Gastroesophageal sphincter (tissue), 4 donors: ENCODE data around the gene EPHA4. TPM values are rescaled to one million over a fixed set of nuclear protein-coding genes. Genes with fewer than 3 reads are reported as not detected.

Experiments used
- ATAC-seq: fragments of 150-250 bp; one replicate; pipeline ENCODE4 v1.9.1; 2016; ENCODE audit warnings: mild to moderate bottlenecking, moderate library complexity
- H3K27ac ChIP-seq, 4 donors: fragments of 200-600 bp; sonication (generic) in 3 of 4; 1 replicate in 3 of 4; 2 replicates in 1 of 4; pipeline ENCODE4 v1.5.1; 2016 to 2019
- H3K27me3 ChIP-seq: fragments of 200-600 bp; sonication (generic); one replicate; pipeline ENCODE4 v1.5.1; 2019
- H3K36me3 ChIP-seq, 2 donors: fragments of 200-600 bp; sonication (generic); one replicate each; pipeline ENCODE4 v1.5.1; 2019; ENCODE audit warnings: control low read depth in 1 of 2
- H3K4me1 ChIP-seq, 3 donors: fragments of 200-600 bp; sonication (generic); 1 replicate in 2 of 3; 2 replicates in 1 of 3; pipeline ENCODE4 v1.5.1; 2016 to 2019; ENCODE audit warnings: control low read depth in 2 of 3
- H3K4me3 ChIP-seq, 2 donors: fragments of 200-600 bp; sonication (generic); one replicate each; pipeline ENCODE4 v1.5.1; 2019; ENCODE audit warnings: mild to moderate bottlenecking in 1 of 2, moderate library complexity in 1 of 2
- H3K9me3 ChIP-seq, 3 donors: fragments of 200-600 bp; sonication (generic); one replicate each; pipeline ENCODE4 v1.5.1; 2017 to 2019; ENCODE audit warnings: control low read depth in 2 of 3
- CTCF ChIP-seq, 4 experiments: fragments of 200-600 bp in 2 of 4; fragments of 450-650 bp in 2 of 4; sonication (generic) in 1 of 4; IDR thresholded peaks; one replicate each; pipeline ENCODE4 v1.5.1; 2017 to 2019; ENCODE audit warnings: antibody characterized with exemption in 4 of 4, mild to moderate bottlenecking in 2 of 4, moderate library complexity in 2 of 4
- EP300 ChIP-seq: sonication (generic); formaldehyde crosslinking; IDR thresholded peaks from one replicate; pipeline ENCODE4 v1.6.1; 2017; ENCODE audit warnings: antibody characterized with exemption, mild to moderate bottlenecking
- POLR2A ChIP-seq, 2 donors: fragments of 450-650 bp; IDR thresholded peaks; one replicate each; pipeline ENCODE4 v1.6.1; 2017; ENCODE audit warnings: antibody characterized with exemption in 2 of 2, mild to moderate bottlenecking in 2 of 2, moderate library complexity in 1 of 2
- POLR2AphosphoS5 ChIP-seq: sonication (generic); formaldehyde crosslinking; IDR thresholded peaks from one replicate; pipeline ENCODE4 v1.6.1; 2017; ENCODE audit warnings: antibody characterized with exemption
- WGBS, 2 donors: methylation state at CpG; one replicate each; pipeline ENCODE4 v1.1.5; 2018; ENCODE audit warnings: low coverage in 1 of 2; 5-methylcytosine and 5-hydroxymethylcytosine counted together
- total RNA-seq, 4 donors: library from RNA; depleted of rRNA; stranded (reverse); fragments of >200 nt; gene quantifications; one replicate each; pipeline ENCODE4 v1.1.0, GENCODE V29; 2016

EPHA4 gene
- total RNA-seq, 4 donors from 2014 or later = 21.3 to 41.2 (median 31.6) TPM

DNA sequence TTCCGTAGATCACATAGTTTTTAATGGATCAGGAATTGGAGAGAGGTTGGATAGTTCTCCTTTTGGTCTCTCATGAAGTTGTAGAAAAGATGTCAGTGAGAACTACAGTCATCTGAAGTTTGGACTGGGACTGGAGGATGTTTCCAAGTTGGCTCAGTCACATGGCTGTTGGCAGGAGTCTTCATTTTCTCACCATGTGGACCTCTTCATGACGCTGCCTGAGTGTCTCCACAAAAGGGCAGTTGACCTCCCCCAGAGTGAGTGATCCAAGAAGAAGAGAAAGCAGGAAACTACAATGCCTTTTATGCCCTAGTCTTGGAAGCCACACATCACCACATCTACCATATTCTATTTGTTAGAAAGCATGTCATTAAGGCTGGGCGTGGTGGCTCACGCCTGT is 171.7 kb downstream of the EPHA4 start:
- Histone ChIP-seq H3K27ac (no peak overlapping the region), H3K36me3 (no peaks in the 10 kb centered on the region), H3K4me1 (no peaks in the 10 kb centered on the region), H3K9me3 (peaks cover 0 to 13% (median 0%) of the 10 kb centered on the region in 3 donors), H3K4me3 (no peak overlapping the region), H3K27me3 (no peaks in the 10 kb centered on the region)
- 100% methylated on average over 1 of the region's 4 CpGs for WGBS, 2 donors
- TF ChIP-seq EP300 = no peak
- TF ChIP-seq CTCF (IDR thresholded peaks at IDR 0.05) = no peak
- TF ChIP-seq POLR2AphosphoS5 = no peak
- no peak for TF ChIP-seq POLR2A (IDR thresholded peaks at IDR 0.05)
- ATAC-seq = no peak

DNA sequence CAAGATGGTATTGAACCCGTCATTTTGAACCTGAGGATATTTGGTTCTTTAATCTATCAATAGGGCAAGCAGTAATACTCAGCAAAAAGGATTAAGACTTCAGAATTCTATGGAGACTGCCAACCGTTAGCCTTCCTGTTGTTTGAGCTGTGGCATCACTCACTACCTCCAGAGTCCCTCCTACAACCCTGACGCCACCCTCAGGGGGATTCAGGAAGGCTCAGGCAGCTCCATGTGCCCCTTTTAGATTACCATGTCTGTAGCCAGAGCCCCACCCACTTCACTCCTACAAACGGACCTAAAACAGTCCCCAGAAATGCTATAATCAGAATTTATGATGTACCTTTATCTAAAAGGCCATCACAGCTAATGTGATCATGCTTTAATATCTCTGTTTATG is 172.9 kb downstream of the EPHA4 start:
- Histone ChIP-seq H3K27me3 (no peaks in the 10 kb centered on the region), H3K4me3 (no peak overlapping the region), H3K4me1 (no peaks in the 10 kb centered on the region), H3K27ac (no peak overlapping the region), H3K9me3 (peaks cover 0 to 13% (median 0%) of the 10 kb centered on the region in 3 donors), H3K36me3 (no peaks in the 10 kb centered on the region)
- TF ChIP-seq POLR2A (IDR thresholded peaks at IDR 0.05) (no peak), EP300 (no peak), POLR2AphosphoS5 (no peak), CTCF (IDR thresholded peaks at IDR 0.05) (no peak)
- WGBS, 2 donors = 55 to 70% methylated on average over 4 of the region's 4 CpGs
- ATAC-seq = no peak

GRCh38 chr2:221397187-221397586 is 174.9 kb downstream of the EPHA4 start:
- H3K9me3 ChIP-seq = peaks cover 0 to 13% (median 0%) of the 10 kb centered on the region in 3 donors
- no peaks in the 10 kb centered on the region for H3K36me3 ChIP-seq
- H3K4me3 ChIP-seq = no peak overlapping the region
- ATAC-seq = no peak
- TF ChIP-seq POLR2A (IDR thresholded peaks at IDR 0.05) (no peak), POLR2AphosphoS5 (no peak), CTCF (IDR thresholded peaks at IDR 0.05) (no peak), EP300 (no peak)
- H3K27me3 ChIP-seq = no peaks in the 10 kb centered on the region
- 42 to 77% methylated on average over 1 of the region's 1 CpG for WGBS, 2 donors
- H3K27ac ChIP-seq = no peak overlapping the region
- H3K4me1 ChIP-seq = no peaks in the 10 kb centered on the region

DNA sequence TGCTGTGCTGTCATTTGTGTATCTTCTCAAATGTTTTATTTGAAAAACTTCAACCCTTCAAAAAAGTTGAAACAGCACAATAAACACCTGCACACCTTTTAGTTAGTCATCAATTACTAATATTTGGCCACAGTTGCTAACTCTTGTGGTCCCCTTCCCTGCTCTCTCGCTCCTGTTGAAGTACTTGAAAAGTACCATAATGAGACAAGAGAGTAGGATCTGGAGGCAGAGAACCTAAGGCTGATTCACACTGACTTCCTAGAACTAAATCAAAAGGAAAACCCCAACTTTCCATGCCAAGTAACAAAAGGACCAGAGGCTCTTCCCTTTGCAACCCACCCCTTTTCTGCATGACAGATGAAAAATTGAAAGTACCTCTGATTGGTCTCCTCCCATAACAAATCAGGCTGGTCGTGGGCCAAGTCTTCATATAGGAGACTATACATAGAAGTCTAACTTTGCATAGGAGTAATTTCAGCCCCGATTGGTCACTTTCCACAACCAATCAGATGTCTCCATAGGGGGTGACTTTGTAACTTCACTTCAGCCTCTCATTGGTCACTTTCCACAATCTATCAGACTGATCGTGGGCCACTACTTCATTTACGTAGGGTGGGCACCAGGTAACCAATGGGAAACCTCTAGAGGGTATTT is 179.7 kb downstream of the EPHA4 start:
- TF ChIP-seq POLR2A (IDR thresholded peaks at IDR 0.05) (no peak), CTCF (IDR thresholded peaks at IDR 0.05) (no peak), EP300 (no peak), POLR2AphosphoS5 (no peak)
- H3K4me3 ChIP-seq = no peak overlapping the region
- no peaks in the 10 kb centered on the region for H3K9me3 ChIP-seq
- no peaks in the 10 kb centered on the region for H3K4me1 ChIP-seq
- H3K27ac ChIP-seq = no peak overlapping the region
- H3K36me3 ChIP-seq = no peaks in the 10 kb centered on the region
- H3K27me3 ChIP-seq = no peaks in the 10 kb centered on the region
- WGBS, 2 donors = 76 to 90% methylated on average over 2 to 5 of the region's 5 CpGs
- no peak for ATAC-seq

GRCh38 chr2:221390878-221391277 is 181.2 kb downstream of the EPHA4 start:
- no peak for ATAC-seq
- Histone ChIP-seq H3K4me3 (no peak overlapping the region), H3K27me3 (no peaks in the 10 kb centered on the region), H3K4me1 (no peaks in the 10 kb centered on the region), H3K36me3 (no peaks in the 10 kb centered on the region), H3K9me3 (no peaks in the 10 kb centered on the region), H3K27ac (no peak overlapping the region)
- 61 to 90% methylated on average over 4 of the region's 4 CpGs for WGBS, 2 donors
- TF ChIP-seq POLR2AphosphoS5 = no peak
- TF ChIP-seq POLR2A (IDR thresholded peaks at IDR 0.05) = no peak
- no peak for TF ChIP-seq EP300
- TF ChIP-seq CTCF (IDR thresholded peaks at IDR 0.05) = no peak
